ENCODE results near the gene NET1. TPM values are rescaled to one million over a fixed set of nuclear protein-coding genes. Genes with fewer than 3 reads are reported as not detected.

The NET1 gene
- total RNA-seq, 6 experiments from 2014 or later: 23.0 to 64.5 (median 38.5) TPM

DNA sequence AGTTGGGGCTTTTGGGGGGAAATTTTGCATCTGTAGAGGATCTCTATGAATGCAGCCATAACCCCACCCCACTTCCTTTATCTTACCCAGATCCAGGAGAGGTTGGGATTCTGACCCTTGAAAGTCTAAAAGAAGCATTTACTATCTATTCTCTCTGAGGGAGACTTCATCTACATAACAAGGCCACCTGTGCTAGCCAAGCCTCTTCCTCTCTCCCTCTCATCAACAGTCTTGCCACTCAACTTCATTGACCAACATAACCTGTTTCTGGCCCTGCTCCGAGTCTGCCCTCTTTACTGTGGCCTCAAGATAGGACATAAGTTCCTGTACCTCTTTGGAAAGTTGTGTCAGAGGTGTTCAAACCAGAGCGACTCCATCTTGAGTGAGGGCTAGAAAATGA is 27.1 kb upstream of the NET1 start:
- H3K27ac ChIP-seq: no peak overlapping the region
- no peak for DNase-seq
- WGBS (ENCODE audit: insufficient coverage, low coverage, low lambda C conversion rate, missing lambda C conversion rate): 83% methylated on average over 2 of the region's 2 CpGs
- intact Hi-C loops (cut with DNase I): no loop called here
- no peak for ATAC-seq
- H3K4me1 ChIP-seq: no peaks in the 10 kb centered on the region
- peaks cover 0 to 4% (median 1%) of the 10 kb centered on the region in 4 donors for H3K9me3 ChIP-seq
- H3K36me3 ChIP-seq: no peaks in the 10 kb centered on the region
- TF ChIP-seq, protein P1, sequence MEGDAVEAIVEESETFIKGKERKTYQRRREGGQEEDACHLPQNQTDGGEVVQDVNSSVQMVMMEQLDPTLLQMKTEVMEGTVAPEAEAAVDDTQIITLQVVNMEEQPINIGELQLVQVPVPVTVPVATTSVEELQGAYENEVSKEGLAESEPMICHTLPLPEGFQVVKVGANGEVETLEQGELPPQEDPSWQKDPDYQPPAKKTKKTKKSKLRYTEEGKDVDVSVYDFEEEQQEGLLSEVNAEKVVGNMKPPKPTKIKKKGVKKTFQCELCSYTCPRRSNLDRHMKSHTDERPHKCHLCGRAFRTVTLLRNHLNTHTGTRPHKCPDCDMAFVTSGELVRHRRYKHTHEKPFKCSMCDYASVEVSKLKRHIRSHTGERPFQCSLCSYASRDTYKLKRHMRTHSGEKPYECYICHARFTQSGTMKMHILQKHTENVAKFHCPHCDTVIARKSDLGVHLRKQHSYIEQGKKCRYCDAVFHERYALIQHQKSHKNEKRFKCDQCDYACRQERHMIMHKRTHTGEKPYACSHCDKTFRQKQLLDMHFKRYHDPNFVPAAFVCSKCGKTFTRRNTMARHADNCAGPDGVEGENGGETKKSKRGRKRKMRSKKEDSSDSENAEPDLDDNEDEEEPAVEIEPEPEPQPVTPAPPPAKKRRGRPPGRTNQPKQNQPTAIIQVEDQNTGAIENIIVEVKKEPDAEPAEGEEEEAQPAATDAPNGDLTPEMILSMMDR (IDR thresholded peaks at IDR 0.05): no peak
- TF ChIP-seq POLR2A (IDR thresholded peaks at IDR 0.05): no peak
- no peaks in the 10 kb centered on the region for H3K27me3 ChIP-seq
- H3K4me3 ChIP-seq: no peak overlapping the region

DNA sequence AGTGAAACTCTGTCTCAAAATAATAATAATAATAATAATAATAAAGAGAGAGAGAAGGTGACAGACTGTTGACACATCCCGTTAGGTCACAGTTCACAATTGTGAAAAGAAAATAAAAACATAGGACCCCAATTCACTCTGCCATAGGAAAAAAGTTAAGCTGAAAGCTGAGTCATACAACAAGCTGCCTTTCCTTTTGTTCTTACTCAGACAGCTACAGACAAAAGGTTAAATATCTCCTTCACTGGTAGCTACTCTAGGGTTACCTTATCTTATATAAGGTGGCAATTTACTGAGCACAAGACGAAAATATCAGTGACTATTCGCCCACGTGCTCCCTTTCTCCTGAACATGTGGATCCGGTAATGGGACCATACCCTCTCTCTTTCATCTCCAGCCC is 25.2 kb upstream of the NET1 start:
- Histone ChIP-seq H3K36me3 (no peaks in the 10 kb centered on the region), H3K4me1 (no peaks in the 10 kb centered on the region), H3K27ac (no peak overlapping the region), H3K4me3 (no peak overlapping the region), H3K9me3 (peaks cover 0 to 12% (median 6%) of the 10 kb centered on the region in 4 donors), H3K27me3 (no peaks in the 10 kb centered on the region)
- TF ChIP-seq, protein P1 (IDR thresholded peaks at IDR 0.05): no peak
- intact Hi-C loops (cut with DNase I): no loop called here
- no peak for ATAC-seq
- WGBS (ENCODE audit: insufficient coverage, low coverage, low lambda C conversion rate, missing lambda C conversion rate): 72% methylated on average over 5 of the region's 5 CpGs
- no peak for DNase-seq

DNA sequence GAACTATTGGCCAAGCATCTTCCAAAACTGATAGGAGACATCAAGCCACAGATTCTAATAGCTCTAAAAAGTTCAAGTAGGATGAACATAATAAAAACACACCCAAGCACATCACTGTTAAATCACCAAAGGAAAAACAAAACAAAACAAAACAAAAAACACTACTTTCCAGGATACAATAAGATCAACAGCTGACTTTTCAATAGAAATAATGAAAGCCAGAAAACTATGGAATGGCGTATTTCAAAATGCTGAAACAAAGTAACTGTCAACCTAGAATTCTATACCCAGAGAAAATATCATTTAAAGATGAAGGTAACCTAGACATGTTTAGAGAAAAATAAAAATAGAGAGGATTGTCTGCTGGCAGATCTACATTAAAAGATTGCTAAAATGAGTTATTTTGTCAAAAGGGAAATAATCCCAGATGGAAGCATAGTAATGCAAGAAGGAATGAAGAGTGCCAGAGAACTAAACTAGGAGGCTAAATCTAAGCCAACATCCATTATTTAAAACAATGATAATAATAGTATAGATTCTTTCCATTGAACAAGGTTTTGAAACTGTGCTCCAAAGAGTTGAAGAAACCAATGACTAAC is 21.7 kb upstream of the NET1 start:
- Histone ChIP-seq H3K27ac (no peak overlapping the region), H3K9me3 (peaks cover 0 to 12% (median 6%) of the 10 kb centered on the region in 4 donors), H3K36me3 (no peaks in the 10 kb centered on the region), H3K4me3 (no peak overlapping the region), H3K4me1 (no peaks in the 10 kb centered on the region), H3K27me3 (no peaks in the 10 kb centered on the region)
- DNase-seq (no peak), ATAC-seq (no peak)
- intact Hi-C loops (cut with DNase I): no loop called here
- TF ChIP-seq, protein P1 (IDR thresholded peaks at IDR 0.05): no peak
- TF ChIP-seq POLR2A (IDR thresholded peaks at IDR 0.05): no peak
- 89% methylated on average over 1 of the region's 1 CpG for WGBS (ENCODE audit: insufficient coverage, low coverage, low lambda C conversion rate, missing lambda C conversion rate)

DNA sequence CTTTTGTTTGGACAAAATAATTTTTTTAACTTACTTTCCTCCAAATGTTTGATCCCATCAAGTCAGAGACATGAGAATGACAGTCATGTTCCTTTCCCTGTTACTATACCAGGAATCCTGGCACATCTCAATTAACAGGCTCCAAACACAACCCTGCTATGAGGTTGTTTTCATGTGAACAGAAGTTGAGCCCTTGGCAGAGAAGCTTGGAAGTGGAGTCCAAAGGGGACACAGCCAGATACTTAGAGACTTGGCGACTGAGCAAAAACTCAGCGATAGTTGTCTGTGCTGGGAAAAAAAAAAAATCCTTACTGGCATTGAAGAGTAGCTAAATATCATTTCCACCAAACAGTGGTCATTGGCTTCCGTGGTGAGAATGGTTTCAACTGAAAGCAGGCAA is 20.6 kb upstream of the NET1 start:
- Histone ChIP-seq H3K27me3 (no peaks in the 10 kb centered on the region), H3K4me3 (no peak overlapping the region), H3K36me3 (no peaks in the 10 kb centered on the region), H3K27ac (no peak overlapping the region), H3K4me1 (no peaks in the 10 kb centered on the region), H3K9me3 (peaks cover 0 to 12% (median 6%) of the 10 kb centered on the region in 4 donors)
- intact Hi-C loops (cut with DNase I): no loop called here
- no peak for ATAC-seq
- DNase-seq: no peak
- WGBS (ENCODE audit: insufficient coverage, low coverage, low lambda C conversion rate, missing lambda C conversion rate): 67% methylated on average over 3 of the region's 3 CpGs
- TF ChIP-seq, protein P1 (IDR thresholded peaks at IDR 0.05): no peak
- no peak for TF ChIP-seq POLR2A (IDR thresholded peaks at IDR 0.05)
